Lung (tissue), 12 donors: ENCODE data around the gene HAND1. TPM values are rescaled to one million over a fixed set of nuclear protein-coding genes. Genes with fewer than 3 reads are reported as not detected.

Source experiments
- ATAC-seq: fragments of 200-7000 bp; cut with Tn5 transposase; one replicate; pipeline ENCODE4 v1.9.1; 2020; ENCODE audit warnings: moderate number of reproducible peaks; ENCODE audit not compliant: insufficient read depth, low FRiP score
- DNase-seq, 3 donors: peaks; one replicate each; pipeline ENCODE4 v3.0.0-alpha.2; 2013 to 2017
- H3K27ac ChIP-seq, 2 donors: one replicate each; pipeline ENCODE4 v1.5.1; 2013; ENCODE audit warnings: mild to moderate bottlenecking in 2 of 2, moderate library complexity in 2 of 2, control low read depth in 1 of 2, inconsistent platforms in 1 of 2, low read depth in 1 of 2, low read length in 1 of 2
- H3K27me3 ChIP-seq, 3 donors: one replicate each; pipeline ENCODE4 v1.5.1; 2013; ENCODE audit warnings: low read length in 2 of 3; ENCODE audit not compliant: control insufficient read depth in 3 of 3, insufficient read depth in 3 of 3
- H3K36me3 ChIP-seq, 4 donors: one replicate each; pipeline ENCODE4 v1.5.1; 2013; ENCODE audit warnings: low read length in 4 of 4, mild to moderate bottlenecking in 1 of 4, moderate library complexity in 1 of 4; ENCODE audit not compliant: control insufficient read depth in 4 of 4, insufficient read depth in 4 of 4
- H3K4me1 ChIP-seq, 5 donors: one replicate each; pipeline ENCODE4 v1.5.1; 2013; ENCODE audit warnings: low read length in 5 of 5, mild to moderate bottlenecking in 2 of 5, moderate library complexity in 1 of 5; ENCODE audit not compliant: control insufficient read depth in 5 of 5, insufficient read depth in 5 of 5
- H3K4me3 ChIP-seq: one replicate; pipeline ENCODE4 v1.5.1; 2013; ENCODE audit warnings: mild to moderate bottlenecking, control low read depth, moderate library complexity
- H3K9ac ChIP-seq, 2 donors: one replicate each; pipeline ENCODE4 v1.5.1; 2013; ENCODE audit warnings: low read length in 2 of 2, control low read depth in 1 of 2; ENCODE audit not compliant: insufficient read depth in 1 of 2
- H3K9me3 ChIP-seq, 4 donors: one replicate each; pipeline ENCODE4 v1.5.1; 2013; ENCODE audit warnings: low read length in 3 of 4, mild to moderate bottlenecking in 1 of 4, moderate library complexity in 1 of 4; ENCODE audit not compliant: control insufficient read depth in 4 of 4, insufficient read depth in 3 of 4
- WGBS, 2 donors: extraction: QIAGEN DNeasy Blood & Tissue Kit; methylation state at CpG; one replicate each; pipeline ENCODE4 v1.1.7; 2013; 5-methylcytosine and 5-hydroxymethylcytosine counted together
- polyA plus RNA-seq, 2 donors: library from polyadenylated mRNA; stranded (reverse); fragments of 200-250 nt; gene quantifications; one replicate each; pipeline ENCODE4 v1.2.1, GENCODE V29; 2013
- total RNA-seq, 2 donors: library from RNA; depleted of rRNA in 1 of 2; stranded (reverse); fragments of >200 nt in 1 of 2; gene quantifications; one replicate each; pipeline ENCODE4 v1.2.1, GENCODE V29; 2014 to 2021
- TF ChIP-seq, protein P1 (sequence below): IDR thresholded peaks from 2 replicates; pipeline ENCODE4 v1.5.1; 2012; ENCODE audit warnings: mild to moderate bottlenecking; ENCODE audit errors: control extremely low read depth, extremely low read depth
- donor health status: control.
- donor health status: control.
- donor health status: Bipolar disorder and iron deficiency.
- donor health status: healthy.
- donor health status: DM: yes; HTN: yes; CAD: no.

HAND1 gene
- total and polyA plus RNA-seq, 4 donors, result 0.02 to 0.21 (median 0.12) TPM; not detected in 1

GRCh38 chr5:154501566-154501965, 23.5 kb upstream of the HAND1 start:
- H3K27ac ChIP-seq, result no peak overlapping the region
- no peaks in the 10 kb centered on the region for H3K36me3 ChIP-seq
- no peak overlapping the region for H3K4me3 ChIP-seq
- TF ChIP-seq, protein P1, sequence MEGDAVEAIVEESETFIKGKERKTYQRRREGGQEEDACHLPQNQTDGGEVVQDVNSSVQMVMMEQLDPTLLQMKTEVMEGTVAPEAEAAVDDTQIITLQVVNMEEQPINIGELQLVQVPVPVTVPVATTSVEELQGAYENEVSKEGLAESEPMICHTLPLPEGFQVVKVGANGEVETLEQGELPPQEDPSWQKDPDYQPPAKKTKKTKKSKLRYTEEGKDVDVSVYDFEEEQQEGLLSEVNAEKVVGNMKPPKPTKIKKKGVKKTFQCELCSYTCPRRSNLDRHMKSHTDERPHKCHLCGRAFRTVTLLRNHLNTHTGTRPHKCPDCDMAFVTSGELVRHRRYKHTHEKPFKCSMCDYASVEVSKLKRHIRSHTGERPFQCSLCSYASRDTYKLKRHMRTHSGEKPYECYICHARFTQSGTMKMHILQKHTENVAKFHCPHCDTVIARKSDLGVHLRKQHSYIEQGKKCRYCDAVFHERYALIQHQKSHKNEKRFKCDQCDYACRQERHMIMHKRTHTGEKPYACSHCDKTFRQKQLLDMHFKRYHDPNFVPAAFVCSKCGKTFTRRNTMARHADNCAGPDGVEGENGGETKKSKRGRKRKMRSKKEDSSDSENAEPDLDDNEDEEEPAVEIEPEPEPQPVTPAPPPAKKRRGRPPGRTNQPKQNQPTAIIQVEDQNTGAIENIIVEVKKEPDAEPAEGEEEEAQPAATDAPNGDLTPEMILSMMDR, result no peak
- WGBS, 2 donors, result 59 to 60% methylated on average over 2 of the region's 2 CpGs
- H3K9me3 ChIP-seq, result no peaks in the 10 kb centered on the region
- no peaks in the 10 kb centered on the region for H3K4me1 ChIP-seq
- no peak overlapping the region for H3K9ac ChIP-seq
- H3K27me3 ChIP-seq, result peaks cover 0 to 13% (median 9%) of the 10 kb centered on the region in 3 donors
- DNase-seq (no peak), ATAC-seq (no peak)

GRCh38 chr5:154498994-154499393, 21.0 kb upstream of the HAND1 start:
- TF ChIP-seq, protein P1, result no peak
- no peak overlapping the region for H3K27ac ChIP-seq
- no peaks in the 10 kb centered on the region for H3K9me3 ChIP-seq
- no peak for ATAC-seq
- WGBS, 2 donors, result 87 to 88% methylated on average over 2 of the region's 2 CpGs
- no peak overlapping the region for H3K9ac ChIP-seq
- H3K27me3 ChIP-seq, result peaks cover 0 to 35% (median 31%) of the 10 kb centered on the region in 3 donors
- H3K4me1 ChIP-seq, result no peaks in the 10 kb centered on the region
- no peaks in the 10 kb centered on the region for H3K36me3 ChIP-seq
- no peak overlapping the region for H3K4me3 ChIP-seq
- no peak for DNase-seq

GRCh38 chr5:154498591-154498990, 20.6 kb upstream of the HAND1 start:
- Histone ChIP-seq H3K27me3 (peaks cover 0 to 39% (median 34%) of the 10 kb centered on the region in 3 donors), H3K4me1 (no peaks in the 10 kb centered on the region), H3K27ac (no peak overlapping the region), H3K9me3 (no peaks in the 10 kb centered on the region), H3K9ac (no peak overlapping the region), H3K4me3 (no peak overlapping the region), H3K36me3 (no peaks in the 10 kb centered on the region)
- WGBS, 2 donors, result 61 to 64% methylated on average over 1 of the region's 1 CpG
- TF ChIP-seq, protein P1, result no peak
- DNase-seq, result no peak
- no peak for ATAC-seq

DNA sequence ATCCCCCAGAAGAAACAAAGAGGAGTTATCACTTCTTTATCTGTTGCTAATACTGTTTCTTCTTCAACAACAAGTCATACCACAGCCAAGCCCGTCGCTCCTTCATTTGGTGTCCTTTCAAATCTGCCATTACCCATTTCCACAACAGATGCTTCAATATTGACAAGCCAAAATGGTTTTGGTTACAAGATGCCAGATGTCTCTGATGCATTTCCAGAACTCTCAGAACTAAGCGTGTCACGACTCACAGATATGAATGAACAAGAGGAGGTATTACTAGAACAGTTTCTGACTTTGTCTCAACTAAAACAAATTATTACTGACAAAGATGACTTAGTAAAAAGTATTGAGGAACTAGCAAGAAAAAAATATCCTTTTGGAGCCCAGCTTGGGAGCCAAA, 16.0 kb upstream of the HAND1 start:
- no peaks in the 10 kb centered on the region for H3K36me3 ChIP-seq
- WGBS, 2 donors, result 80 to 89% methylated on average over 4 of the region's 4 CpGs
- H3K27ac ChIP-seq, result no peak overlapping the region
- H3K4me1 ChIP-seq, result peaks cover 0 to 2% (median 0%) of the 10 kb centered on the region in 5 donors
- no peak overlapping the region for H3K9ac ChIP-seq
- H3K4me3 ChIP-seq, result no peak overlapping the region
- H3K9me3 ChIP-seq, result peaks cover 0 to 2% (median 0%) of the 10 kb centered on the region in 4 donors
- TF ChIP-seq, protein P1, result no peak
- ATAC-seq (no peak), DNase-seq (no peak)
- peaks cover 0 to 73% (median 60%) of the 10 kb centered on the region in 3 donors for H3K27me3 ChIP-seq
